Neural cell (in vitro differentiated cells): ENCODE data around the gene HEG1.

Experiments
- CTCF ChIP-seq: fragments of 450-650 bp; IDR thresholded peaks from 2 replicates; pipeline ENCODE4 v1.5.1; 2014; ENCODE audit warnings: antibody characterized with exemption, mild to moderate bottlenecking, moderate library complexity; ENCODE audit not compliant: poor library complexity, severe bottlenecking
- EP300 ChIP-seq: fragments of 450-650 bp; conservative IDR thresholded peaks from 2 replicates; pipeline ENCODE4 v1.6.1; 2014; ENCODE audit warnings: antibody characterized with exemption, mild to moderate bottlenecking, moderate library complexity; ENCODE audit not compliant: poor library complexity, severe bottlenecking
- EZH2 ChIP-seq: fragments of 200-600, 300-800 bp; shearing (Covaris generic), sonication (generic); IDR thresholded peaks from 2 replicates; pipeline ENCODE4 v1.6.1; 2014; ENCODE audit warnings: antibody characterized with exemption, low read length, borderline replicate concordance, mild to moderate bottlenecking; ENCODE audit not compliant: insufficient read depth, poor library complexity, severe bottlenecking
- MXI1 ChIP-seq: fragments of 450-650 bp; conservative IDR thresholded peaks from 2 replicates; pipeline ENCODE4 v1.6.1; 2014; ENCODE audit warnings: antibody characterized with exemption, mild to moderate bottlenecking; ENCODE audit not compliant: poor library complexity, severe bottlenecking
- POLR2AphosphoS5 ChIP-seq: IDR thresholded peaks from 2 replicates; pipeline ENCODE4 v1.6.1; 2012
- RAD21 ChIP-seq: fragments of 450-650 bp; conservative IDR thresholded peaks from 2 replicates; pipeline ENCODE4 v1.6.1; 2014; ENCODE audit warnings: antibody characterized with exemption, mild to moderate bottlenecking, moderate library complexity
- REST ChIP-seq: IDR thresholded peaks from 2 replicates; pipeline ENCODE4 v1.6.1; 2012; ENCODE audit warnings: borderline replicate concordance
- SMC3 ChIP-seq: fragments of 450-650 bp; conservative IDR thresholded peaks from 2 replicates; pipeline ENCODE4 v1.6.1; 2014; ENCODE audit warnings: antibody characterized with exemption, mild to moderate bottlenecking, moderate library complexity; ENCODE audit not compliant: poor library complexity
- TAF1 ChIP-seq: IDR thresholded peaks from 2 replicates; pipeline ENCODE4 v1.6.1; 2012; ENCODE audit warnings: low read depth

- TF ChIP-seq CTCF, result no peak
- no peak for TF ChIP-seq SMC3
- TF ChIP-seq EP300, result no peak
- no peak for TF ChIP-seq POLR2AphosphoS5
- TF ChIP-seq EZH2, result no peak
- no peak for TF ChIP-seq REST
- TF ChIP-seq TAF1, result no peak
- TF ChIP-seq RAD21, result no peak
- no peak for TF ChIP-seq MXI1
These were observed 11.4 kb upstream of the HEG1 start for GRCh38 chr3:125067225-125067624.
